ENCODE results near the gene SBF1.
"Not testable (repeated sequence)": the region's sequence is repeated elsewhere in the genome, so short reads cannot be mapped to it uniquely, and the experiment has no call there.

DNA sequence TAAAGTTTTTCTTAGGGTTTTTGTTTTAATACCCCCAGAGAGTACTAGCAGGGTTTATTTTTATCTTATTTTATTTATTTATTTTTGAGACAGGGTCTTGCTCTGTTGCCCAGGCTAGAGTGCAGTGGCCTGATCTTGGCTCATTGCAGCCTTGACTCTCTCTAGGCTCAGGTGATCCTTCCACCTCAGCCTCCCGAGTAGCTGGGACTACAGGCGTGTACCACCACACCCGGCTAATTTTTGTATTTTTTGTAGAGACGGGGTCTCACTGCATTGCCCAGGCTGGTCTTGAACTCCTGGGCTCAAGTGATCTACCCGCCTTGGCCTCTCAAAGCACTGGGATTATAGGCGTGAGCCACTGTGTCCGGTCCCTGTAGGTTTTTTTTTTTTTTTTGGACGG, 45.3 kb upstream of the SBF1 start:
- TF ChIP-seq, protein P1, sequence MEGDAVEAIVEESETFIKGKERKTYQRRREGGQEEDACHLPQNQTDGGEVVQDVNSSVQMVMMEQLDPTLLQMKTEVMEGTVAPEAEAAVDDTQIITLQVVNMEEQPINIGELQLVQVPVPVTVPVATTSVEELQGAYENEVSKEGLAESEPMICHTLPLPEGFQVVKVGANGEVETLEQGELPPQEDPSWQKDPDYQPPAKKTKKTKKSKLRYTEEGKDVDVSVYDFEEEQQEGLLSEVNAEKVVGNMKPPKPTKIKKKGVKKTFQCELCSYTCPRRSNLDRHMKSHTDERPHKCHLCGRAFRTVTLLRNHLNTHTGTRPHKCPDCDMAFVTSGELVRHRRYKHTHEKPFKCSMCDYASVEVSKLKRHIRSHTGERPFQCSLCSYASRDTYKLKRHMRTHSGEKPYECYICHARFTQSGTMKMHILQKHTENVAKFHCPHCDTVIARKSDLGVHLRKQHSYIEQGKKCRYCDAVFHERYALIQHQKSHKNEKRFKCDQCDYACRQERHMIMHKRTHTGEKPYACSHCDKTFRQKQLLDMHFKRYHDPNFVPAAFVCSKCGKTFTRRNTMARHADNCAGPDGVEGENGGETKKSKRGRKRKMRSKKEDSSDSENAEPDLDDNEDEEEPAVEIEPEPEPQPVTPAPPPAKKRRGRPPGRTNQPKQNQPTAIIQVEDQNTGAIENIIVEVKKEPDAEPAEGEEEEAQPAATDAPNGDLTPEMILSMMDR (IDR thresholded peaks at IDR 0.05; ENCODE audit: low read length) = not testable (repeated sequence)
- not testable (repeated sequence) for TF ChIP-seq EZH2 (IDR thresholded peaks at IDR 0.05; ENCODE audit: borderline replicate concordance, low read length)
